Anterior cingulate cortex (tissue), 58 donors: ENCODE measurements around the gene RIOK3.
A peak's percentile ranks its signal among the peaks of the same experiment; 100 is the strongest.

Experiments
- DNase-seq, 58 donors: peaks; one replicate each; lab custom pipeline; 2025; lab: John Stamatoyannopoulos, UW

Gene RIOK3

GRCh38 chr18:23524213-23524707, 71.2 kb downstream of the RIOK3 start:
- no peak for DNase-seq

GRCh38 chr18:23526501-23527063, 73.5 kb downstream of the RIOK3 start:
- DNase-seq = no peak

- DNase-seq = peak in 5 of 58 donors; percentile 7 to 52 (median 25)
Observed at GRCh38 chr18:23528580-23529472, 75.7 kb downstream of the RIOK3 start.

GRCh38 chr18:23529604-23530003, 76.5 kb downstream of the RIOK3 start:
- no peak for DNase-seq

- no peak for DNase-seq
Observed at GRCh38 chr18:23530195-23530594, 77.1 kb downstream of the RIOK3 start.

GRCh38 chr18:23531912-23532311, 78.8 kb downstream of the RIOK3 start:
- no peak for DNase-seq
